ENCODE measurements around the gene SULT2B1.

The SULT2B1 gene

GRCh38 chr19:48606463-48607358, 54.7 kb downstream of the SULT2B1 start, which contains the start of gene SPACA4:
Gene SPACA4, plus strand, starts transcription at chr19:48606742. Its CDS starts 237 bp downstream, at chr19:48606979.
- Histone ChIP-seq H3K79me2 (ENCODE audit: low read length) (no peaks in the 10 kb centered on the region), H3K4me2 (ENCODE audit: low read depth, low read length) (no peak within 1 kb of the TSS), H3K4me3 (ENCODE audit: low read length) (no peak within 1 kb of the TSS), H3K4me1 (ENCODE audit: low read length) (no peaks in the 10 kb centered on the region), H3K9me3 (replicated peaks; ENCODE audit: insufficient read depth, low read length) (no peaks in the 10 kb centered on the region), H3K36me3 (replicated peaks; ENCODE audit: insufficient read depth, low read length) (no peaks in the 10 kb centered on the region), H3F3A (ENCODE audit: insufficient read depth, low read length) (no peaks in the 10 kb centered on the region), H3K9me2 (replicated peaks; ENCODE audit: insufficient read depth, low read length) (no peaks in the 10 kb centered on the region), H3K9ac (ENCODE audit: low read length) (no peak within 1 kb of the TSS), H3K27ac (ENCODE audit: low read length) (no peak within 1 kb of the TSS), H2AFZ (ENCODE audit: low read length) (no peak within 1 kb of the TSS), H3K27me3 (replicated peaks; ENCODE audit: insufficient read depth, low read length) (peaks cover 41% of the 10 kb centered on the region), H4K20me1 (ENCODE audit: insufficient read depth, low read length) (no peaks in the 10 kb centered on the region)
- DNase-seq, result no peak
- no peak for TF ChIP-seq EZH2 (optimal IDR thresholded peaks at IDR 0.05; ENCODE audit: low read depth, low read length)
- no peak for TF ChIP-seq CTCF (IDR thresholded peaks at IDR 0.05; ENCODE audit: low read length)
- no peak for TF ChIP-seq EZH2phosphoT487 (IDR thresholded peaks at IDR 0.05; ENCODE audit: low read length)

GRCh38 chr19:48607359-48607755, 55.4 kb downstream of the SULT2B1 start:
- no peak for DNase-seq
- peaks cover 35% of the 10 kb centered on the region for H3K27me3 ChIP-seq (replicated peaks; ENCODE audit: insufficient read depth, low read length)
- no peaks in the 10 kb centered on the region for H3K4me1 ChIP-seq (ENCODE audit: low read length)
- no peak overlapping the region for H3K4me2 ChIP-seq (ENCODE audit: low read depth, low read length)
- no peaks in the 10 kb centered on the region for H3K9me3 ChIP-seq (replicated peaks; ENCODE audit: insufficient read depth, low read length)
- H3F3A ChIP-seq (ENCODE audit: insufficient read depth, low read length), result no peaks in the 10 kb centered on the region
- no peak overlapping the region for H3K27ac ChIP-seq (ENCODE audit: low read length)
- H3K9me2 ChIP-seq (replicated peaks; ENCODE audit: insufficient read depth, low read length), result no peaks in the 10 kb centered on the region
- no peaks in the 10 kb centered on the region for H3K79me2 ChIP-seq (ENCODE audit: low read length)
- no peak overlapping the region for H2AFZ ChIP-seq (ENCODE audit: low read length)
- no peak overlapping the region for H3K4me3 ChIP-seq (ENCODE audit: low read length)
- no peak overlapping the region for H3K9ac ChIP-seq (ENCODE audit: low read length)
- no peaks in the 10 kb centered on the region for H3K36me3 ChIP-seq (replicated peaks; ENCODE audit: insufficient read depth, low read length)
- no peaks in the 10 kb centered on the region for H4K20me1 ChIP-seq (ENCODE audit: insufficient read depth, low read length)
- TF ChIP-seq CTCF (IDR thresholded peaks at IDR 0.05; ENCODE audit: low read length) (no peak), EZH2phosphoT487 (IDR thresholded peaks at IDR 0.05; ENCODE audit: low read length) (no peak)

GRCh38 chr19:48608798-48609263, 56.9 kb downstream of the SULT2B1 start:
- H3K4me3 ChIP-seq (ENCODE audit: low read length), result peak overlapping the region; percentile 37; the same call in 1 of the 2 replicates
- peak; percentile 83 for TF ChIP-seq CTCF (IDR thresholded peaks at IDR 0.05; ENCODE audit: low read length)
- TF ChIP-seq EZH2phosphoT487 (IDR thresholded peaks at IDR 0.05; ENCODE audit: low read length), result no peak
- TF ChIP-seq EZH2 (optimal IDR thresholded peaks at IDR 0.05; ENCODE audit: low read depth, low read length), result no peak
- no peaks in the 10 kb centered on the region for H3K9me3 ChIP-seq (replicated peaks; ENCODE audit: insufficient read depth, low read length)
- H2AFZ ChIP-seq (ENCODE audit: low read length), result peak overlapping the region; percentile 78
- peak; percentile 68 for DNase-seq
- H3K9me2 ChIP-seq (replicated peaks; ENCODE audit: insufficient read depth, low read length), result no peaks in the 10 kb centered on the region
- no peak overlapping the region for H3K27ac ChIP-seq (ENCODE audit: low read length)
- no peaks in the 10 kb centered on the region for H3F3A ChIP-seq (ENCODE audit: insufficient read depth, low read length)
- no peaks in the 10 kb centered on the region for H4K20me1 ChIP-seq (ENCODE audit: insufficient read depth, low read length)
- H3K9ac ChIP-seq (ENCODE audit: low read length), result no peak overlapping the region
- H3K27me3 ChIP-seq (replicated peaks; ENCODE audit: insufficient read depth, low read length), result peaks cover 25% of the 10 kb centered on the region
- no peaks in the 10 kb centered on the region for H3K79me2 ChIP-seq (ENCODE audit: low read length)
- H3K36me3 ChIP-seq (replicated peaks; ENCODE audit: insufficient read depth, low read length), result no peaks in the 10 kb centered on the region
- H3K4me1 ChIP-seq (ENCODE audit: low read length), result no peaks in the 10 kb centered on the region
- peak overlapping the region; percentile 89 for H3K4me2 ChIP-seq (ENCODE audit: low read depth, low read length)
